ENCODE results near the gene RETSAT. TPM values are rescaled to one million over a fixed set of nuclear protein-coding genes. Genes with fewer than 3 reads are reported as not detected.

Gene RETSAT
- total RNA-seq, 1 donor from 2014 or later, result 26.0 TPM

DNA sequence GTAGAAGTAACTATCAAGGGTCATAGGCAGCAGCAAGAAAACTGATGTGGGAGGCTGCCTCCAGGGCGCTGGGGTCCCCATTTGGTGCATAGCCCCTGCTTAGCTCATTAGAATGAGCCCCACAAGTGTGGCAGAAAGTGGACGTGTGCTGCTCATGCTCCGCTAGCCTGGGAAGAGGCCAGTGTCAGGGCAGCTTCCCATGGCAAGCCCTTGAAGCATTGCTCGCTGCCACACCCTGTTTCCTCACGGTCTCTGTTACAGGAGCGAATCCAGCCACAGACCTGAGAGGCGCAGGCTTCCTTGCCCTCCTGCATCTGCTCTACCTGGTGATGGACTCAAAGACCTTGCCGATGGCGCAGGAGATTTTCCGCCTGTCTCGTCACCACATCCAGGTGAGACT lies 22.8 kb upstream of the RETSAT start:
- H3K36me3 Mint-ChIP-seq (ENCODE audit: low read depth), result peaks cover 50% of the 10 kb centered on the region
- H3K4me3 Mint-ChIP-seq, result no peak overlapping the region
- DNase-seq (ENCODE audit: low read depth, low spot score), result no peak
- TF ChIP-seq, protein P1, sequence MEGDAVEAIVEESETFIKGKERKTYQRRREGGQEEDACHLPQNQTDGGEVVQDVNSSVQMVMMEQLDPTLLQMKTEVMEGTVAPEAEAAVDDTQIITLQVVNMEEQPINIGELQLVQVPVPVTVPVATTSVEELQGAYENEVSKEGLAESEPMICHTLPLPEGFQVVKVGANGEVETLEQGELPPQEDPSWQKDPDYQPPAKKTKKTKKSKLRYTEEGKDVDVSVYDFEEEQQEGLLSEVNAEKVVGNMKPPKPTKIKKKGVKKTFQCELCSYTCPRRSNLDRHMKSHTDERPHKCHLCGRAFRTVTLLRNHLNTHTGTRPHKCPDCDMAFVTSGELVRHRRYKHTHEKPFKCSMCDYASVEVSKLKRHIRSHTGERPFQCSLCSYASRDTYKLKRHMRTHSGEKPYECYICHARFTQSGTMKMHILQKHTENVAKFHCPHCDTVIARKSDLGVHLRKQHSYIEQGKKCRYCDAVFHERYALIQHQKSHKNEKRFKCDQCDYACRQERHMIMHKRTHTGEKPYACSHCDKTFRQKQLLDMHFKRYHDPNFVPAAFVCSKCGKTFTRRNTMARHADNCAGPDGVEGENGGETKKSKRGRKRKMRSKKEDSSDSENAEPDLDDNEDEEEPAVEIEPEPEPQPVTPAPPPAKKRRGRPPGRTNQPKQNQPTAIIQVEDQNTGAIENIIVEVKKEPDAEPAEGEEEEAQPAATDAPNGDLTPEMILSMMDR (conservative IDR thresholded peaks at IDR 0.05), result no peak
- no peaks in the 10 kb centered on the region for H3K4me1 Mint-ChIP-seq
- peaks cover 9% of the 10 kb centered on the region for H3K9me3 Mint-ChIP-seq
- H3K27ac Mint-ChIP-seq (ENCODE audit: unreplicated experiment), result no peak overlapping the region
- H3K27me3 Mint-ChIP-seq (ENCODE audit: low read depth), result no peaks in the 10 kb centered on the region

DNA sequence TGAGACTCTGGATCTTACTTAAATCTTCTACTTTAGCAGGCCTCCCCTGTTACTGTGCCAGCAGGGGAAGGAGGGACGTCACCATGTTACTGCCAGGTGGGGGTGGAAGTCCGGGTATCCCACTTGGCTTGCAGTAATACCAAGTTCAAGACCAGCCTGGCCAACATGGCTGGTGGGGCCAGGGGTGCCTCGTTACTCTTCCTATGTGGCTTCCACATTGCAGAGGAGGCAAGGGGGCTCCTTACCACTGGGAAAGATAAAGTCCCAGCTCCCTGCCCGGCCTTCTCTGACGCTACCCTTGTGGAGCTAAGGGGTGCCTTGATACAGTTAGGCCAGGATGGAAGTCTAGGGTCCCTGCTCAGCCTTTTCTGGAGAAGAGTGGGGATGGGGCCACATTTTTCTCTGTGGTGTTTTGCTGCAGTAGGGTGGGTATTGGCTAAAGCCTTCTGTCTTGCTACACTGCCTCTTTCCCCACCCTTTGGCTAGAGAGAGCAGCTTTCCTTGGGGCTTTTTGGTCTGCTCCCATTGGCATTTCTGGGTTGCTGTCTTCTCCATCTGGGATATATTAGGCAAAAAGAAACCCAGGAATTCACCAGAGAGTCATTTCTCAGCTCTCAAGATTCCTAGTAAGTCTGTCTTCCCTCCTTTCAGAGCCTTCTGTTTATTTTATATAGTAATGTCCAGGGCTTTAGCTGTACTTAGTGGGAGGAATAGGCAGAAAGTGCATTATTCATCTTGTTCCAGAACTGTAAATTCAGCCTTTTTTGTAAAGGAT lies 22.1 kb upstream of the RETSAT start:
- DNase-seq (ENCODE audit: low read depth, low spot score), result no peak
- TF ChIP-seq, protein P1 (conservative IDR thresholded peaks at IDR 0.05), result no peak
- Mint-ChIP-seq H3K4me3 (no peak overlapping the region), H3K27ac (ENCODE audit: unreplicated experiment) (no peak overlapping the region), H3K4me1 (no peaks in the 10 kb centered on the region), H3K27me3 (ENCODE audit: low read depth) (no peaks in the 10 kb centered on the region), H3K36me3 (ENCODE audit: low read depth) (peaks cover 47% of the 10 kb centered on the region), H3K9me3 (peaks cover 9% of the 10 kb centered on the region)

DNA sequence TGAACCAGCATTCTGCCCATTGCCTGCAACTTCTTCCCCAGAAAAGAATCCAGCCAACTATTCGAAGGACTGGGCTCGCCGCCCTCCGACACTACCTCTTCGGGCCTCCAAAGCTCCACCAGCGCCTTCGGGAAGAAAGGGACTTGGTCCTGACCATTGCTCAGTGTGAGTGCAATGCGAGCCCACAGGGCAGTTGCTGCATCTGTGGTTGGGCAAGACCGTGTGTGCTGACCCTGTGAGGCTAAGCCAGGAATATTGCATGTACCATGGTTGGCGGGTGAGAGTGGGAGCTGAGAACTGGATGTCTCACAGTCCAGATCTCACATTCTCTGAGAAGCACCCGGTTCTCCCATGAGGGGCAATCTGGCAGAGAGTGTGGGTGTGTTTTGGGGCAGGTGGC lies 16.7 kb upstream of the RETSAT start:
- Mint-ChIP-seq H3K4me3 (no peak overlapping the region), H3K4me1 (no peaks in the 10 kb centered on the region)

DNA sequence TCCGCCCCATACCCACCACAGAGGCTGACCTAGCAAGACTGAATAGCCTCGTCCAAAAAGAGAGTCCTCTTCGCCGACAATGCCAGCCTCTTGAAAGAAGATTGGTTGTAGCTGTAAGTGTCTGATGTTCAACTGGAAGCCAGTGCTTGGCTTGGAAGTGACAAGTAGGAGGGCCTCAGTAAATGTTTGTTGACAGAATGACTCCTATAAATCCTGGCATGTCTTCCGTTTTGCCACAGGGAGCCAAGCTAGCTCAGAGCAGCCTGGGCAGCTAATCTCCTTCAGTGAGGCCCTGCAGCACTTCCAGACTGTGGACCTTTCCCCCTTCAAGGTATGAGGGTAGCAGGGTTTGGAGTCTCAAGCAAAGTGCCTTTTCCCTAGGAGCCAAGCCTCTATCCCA lies 15.2 kb upstream of the RETSAT start:
- Mint-ChIP-seq H3K4me3 (no peak overlapping the region), H3K27ac (ENCODE audit: unreplicated experiment) (no peak overlapping the region), H3K9me3 (peaks cover 2% of the 10 kb centered on the region), H3K4me1 (no peaks in the 10 kb centered on the region), H3K27me3 (ENCODE audit: low read depth) (no peaks in the 10 kb centered on the region), H3K36me3 (ENCODE audit: low read depth) (peaks cover 10% of the 10 kb centered on the region)
- TF ChIP-seq, protein P1 (conservative IDR thresholded peaks at IDR 0.05), result no peak
- no peak for DNase-seq (ENCODE audit: low read depth, low spot score)

More for the DNA sequence above, 16.7 kb upstream of the RETSAT start:
- Mint-ChIP-seq H3K27me3 (ENCODE audit: low read depth) (no peaks in the 10 kb centered on the region), H3K27ac (ENCODE audit: unreplicated experiment) (no peak overlapping the region), H3K36me3 (ENCODE audit: low read depth) (peaks cover 15% of the 10 kb centered on the region), H3K9me3 (peaks cover 2% of the 10 kb centered on the region)
- DNase-seq (ENCODE audit: low read depth, low spot score), result no peak
- TF ChIP-seq, protein P1 (conservative IDR thresholded peaks at IDR 0.05), result no peak

DNA sequence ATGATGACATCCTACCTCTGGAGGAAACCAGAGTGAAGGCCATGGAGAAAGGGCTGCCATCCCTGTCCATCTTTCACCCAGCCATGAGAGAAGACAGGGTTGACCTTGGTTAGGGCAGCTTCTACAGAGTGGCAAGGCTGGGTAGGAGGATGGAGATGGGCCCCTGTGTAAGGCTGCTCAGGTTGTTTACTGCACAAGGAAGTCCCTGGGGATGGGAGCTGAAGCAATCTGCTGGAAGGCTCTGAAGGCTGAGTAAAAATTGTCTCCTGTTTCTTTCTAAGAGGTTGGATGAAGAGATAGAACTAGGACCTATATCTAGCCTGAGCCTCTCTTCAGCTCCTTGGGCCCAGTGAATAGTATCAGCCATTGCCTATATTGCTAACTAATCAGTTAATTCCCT lies 14.6 kb upstream of the RETSAT start:
- no peak for DNase-seq (ENCODE audit: low read depth, low spot score)
- H3K9me3 Mint-ChIP-seq, result peaks cover 2% of the 10 kb centered on the region
- H3K27me3 Mint-ChIP-seq (ENCODE audit: low read depth), result no peaks in the 10 kb centered on the region
- H3K4me1 Mint-ChIP-seq, result no peaks in the 10 kb centered on the region
- peaks cover 8% of the 10 kb centered on the region for H3K36me3 Mint-ChIP-seq (ENCODE audit: low read depth)
- TF ChIP-seq, protein P1 (conservative IDR thresholded peaks at IDR 0.05), result no peak
- H3K27ac Mint-ChIP-seq (ENCODE audit: unreplicated experiment), result no peak overlapping the region
- no peak overlapping the region for H3K4me3 Mint-ChIP-seq

Measured in neural crest cell (in vitro differentiated cells).